Sigmoid colon (tissue), 7 donors: ENCODE data around the gene TMEM63A. TPM values are rescaled to one million over a fixed set of nuclear protein-coding genes. Genes with fewer than 3 reads are reported as not detected.

ENCODE experiments used
- DNase-seq: peaks from one replicate; pipeline ENCODE4 v3.0.0-alpha.2; 2019
- H3K27ac ChIP-seq, 4 donors: fragments of 200-600 bp; sonication (generic); one replicate each; pipeline ENCODE4 v1.5.1; 2016 to 2019; ENCODE audit warnings: mild to moderate bottlenecking in 1 of 4
- H3K27me3 ChIP-seq, 3 donors: fragments of 200-600 bp; sonication (generic); one replicate each; pipeline ENCODE4 v1.5.1; 2019; ENCODE audit warnings: mild to moderate bottlenecking in 1 of 3
- H3K36me3 ChIP-seq, 4 donors: fragments of 200-600 bp; sonication (generic); one replicate each; pipeline ENCODE4 v1.5.1; 2016 to 2019
- H3K4me1 ChIP-seq, 4 donors: fragments of 200-600 bp; sonication (generic); one replicate each; pipeline ENCODE4 v1.5.1; 2017 to 2019
- H3K4me3 ChIP-seq, 4 donors: fragments of 200-600 bp; sonication (generic); one replicate each; pipeline ENCODE4 v1.5.1; 2017 to 2019; ENCODE audit warnings: mild to moderate bottlenecking in 2 of 4, moderate library complexity in 1 of 4
- H3K9me3 ChIP-seq, 4 donors: fragments of 200-600 bp in 3 of 4; sonication (generic) in 3 of 4; one replicate each; pipeline versions ENCODE4 v1.5.1 to v1.6.1; 2013 to 2019
- CTCF ChIP-seq, 4 experiments: fragments of 450-650 bp in 3 of 4; fragments of 200-600 bp in 1 of 4; IDR thresholded peaks; one replicate each; pipeline ENCODE4 v1.5.1; 2016 to 2019; ENCODE audit warnings: antibody characterized with exemption in 4 of 4, mild to moderate bottlenecking in 3 of 4, moderate library complexity in 2 of 4
- EP300 ChIP-seq, 4 donors: sonication (generic); formaldehyde crosslinking; IDR thresholded peaks; one replicate each; pipeline ENCODE4 v1.6.1; 2017; ENCODE audit warnings: antibody characterized with exemption in 4 of 4
- POLR2A ChIP-seq, 2 donors: fragments of 450-650 bp; IDR thresholded peaks; one replicate each; pipeline ENCODE4 v1.6.1; 2016; ENCODE audit warnings: antibody characterized with exemption in 2 of 2, mild to moderate bottlenecking in 2 of 2, moderate library complexity in 2 of 2
- POLR2AphosphoS5 ChIP-seq, 4 donors: sonication (generic); formaldehyde crosslinking; IDR thresholded peaks; one replicate each; pipeline ENCODE4 v1.6.1; 2017; ENCODE audit warnings: antibody characterized with exemption in 4 of 4
- WGBS, 2 donors: extraction: QIAGEN DNeasy Blood & Tissue Kit; methylation state at CpG; one replicate each; pipeline ENCODE4 v1.1.7; 2013; 5-methylcytosine and 5-hydroxymethylcytosine counted together
- intact Hi-C: fragments of 100-400 bp; cut with DNase I; formaldehyde crosslinking; loops from one replicate; pipeline ENCODE4 v1.15.1; 2023
- polyA plus RNA-seq, 3 donors: library from polyadenylated mRNA; stranded (reverse); fragments of 200-250 nt; gene quantifications; one replicate each; pipeline ENCODE4 v1.2.3, GENCODE V29; 2013
- total RNA-seq, 4 donors: library from RNA; depleted of rRNA; stranded (reverse); fragments of >200 nt; gene quantifications; one replicate each; pipeline ENCODE4 v1.1.0, GENCODE V29; 2016
- donor health status: healthy with polysubstance abuse.
- donor health status: Bipolar disorder and iron deficiency.
- donor health status: healthy.

Gene TMEM63A
- total and polyA plus RNA-seq, 7 donors: 3.0 to 103 (median 35.9) TPM

GRCh38 chr1:225842788-225843425 lies 39.3 kb downstream of the TMEM63A start:
- H3K27me3 ChIP-seq: no peaks in the 10 kb centered on the region
- no peaks in the 10 kb centered on the region for H3K9me3 ChIP-seq
- H3K36me3 ChIP-seq: peaks cover 18 to 81% (median 44%) of the 10 kb centered on the region in 4 donors
- H3K27ac ChIP-seq: no peak overlapping the region
- WGBS, 2 donors: 79 to 87% methylated on average over 6 of the region's 6 CpGs
- DNase-seq: no peak
- intact Hi-C loops: no loop called here
- no peak overlapping the region for H3K4me3 ChIP-seq
- TF ChIP-seq POLR2A (IDR thresholded peaks at IDR 0.05) (no peak), EP300 (IDR thresholded peaks at IDR 0.05) (no peak), CTCF (IDR thresholded peaks at IDR 0.05) (no peak), POLR2AphosphoS5 (IDR thresholded peaks at IDR 0.05) (no peak)
- H3K4me1 ChIP-seq: peaks cover 0 to 13% (median 11%) of the 10 kb centered on the region in 4 donors

GRCh38 chr1:225842074-225842473 lies 40.1 kb downstream of the TMEM63A start:
- Histone ChIP-seq H3K9me3 (no peaks in the 10 kb centered on the region), H3K4me3 (no peak overlapping the region), H3K27me3 (no peaks in the 10 kb centered on the region), H3K36me3 (peaks cover 18 to 81% (median 48%) of the 10 kb centered on the region in 4 donors), H3K27ac (no peak overlapping the region), H3K4me1 (peaks cover 0 to 13% (median 11%) of the 10 kb centered on the region in 4 donors)
- 56 to 78% methylated on average over 12 of the region's 12 CpGs for WGBS, 2 donors
- TF ChIP-seq POLR2A (IDR thresholded peaks at IDR 0.05) (no peak), CTCF (IDR thresholded peaks at IDR 0.05) (no peak), POLR2AphosphoS5 (IDR thresholded peaks at IDR 0.05) (no peak), EP300 (IDR thresholded peaks at IDR 0.05) (no peak)
- DNase-seq: no peak
- intact Hi-C loops: no loop called here

GRCh38 chr1:225840713-225841112 lies 41.5 kb downstream of the TMEM63A start:
- peaks cover 2 to 15% (median 15%) of the 10 kb centered on the region in 4 donors for H3K4me1 ChIP-seq
- no peak for TF ChIP-seq EP300 (IDR thresholded peaks at IDR 0.05)
- no peak for TF ChIP-seq POLR2AphosphoS5 (IDR thresholded peaks at IDR 0.05)
- no peak for TF ChIP-seq POLR2A (IDR thresholded peaks at IDR 0.05)
- no peak for TF ChIP-seq CTCF (IDR thresholded peaks at IDR 0.05)
- no peak overlapping the region for H3K27ac ChIP-seq
- no peaks in the 10 kb centered on the region for H3K27me3 ChIP-seq
- H3K9me3 ChIP-seq: no peaks in the 10 kb centered on the region
- no peak overlapping the region for H3K4me3 ChIP-seq
- intact Hi-C loops: no loop called here
- DNase-seq: no peak
- 78 to 89% methylated on average over 4 of the region's 4 CpGs for WGBS, 2 donors
- peaks cover 18 to 70% (median 39%) of the 10 kb centered on the region in 4 donors for H3K36me3 ChIP-seq

GRCh38 chr1:225840223-225840610 lies 42.0 kb downstream of the TMEM63A start:
- Histone ChIP-seq H3K4me1 (peaks cover 2 to 15% (median 14%) of the 10 kb centered on the region in 4 donors), H3K27me3 (no peaks in the 10 kb centered on the region), H3K36me3 (peaks cover 18 to 69% (median 39%) of the 10 kb centered on the region in 4 donors), H3K9me3 (no peaks in the 10 kb centered on the region), H3K4me3 (no peak overlapping the region), H3K27ac (no peak overlapping the region)
- WGBS, 2 donors: 83 to 94% methylated on average over 1 of the region's 1 CpG
- no peak for DNase-seq
- TF ChIP-seq POLR2A (IDR thresholded peaks at IDR 0.05): no peak
- TF ChIP-seq EP300 (IDR thresholded peaks at IDR 0.05): no peak
- no peak for TF ChIP-seq POLR2AphosphoS5 (IDR thresholded peaks at IDR 0.05)
- no peak for TF ChIP-seq CTCF (IDR thresholded peaks at IDR 0.05)
- intact Hi-C loops: no loop called here
